ENCODE results near the gene ZBTB3. TPM values are rescaled to one million over a fixed set of nuclear protein-coding genes. Genes with fewer than 3 reads are reported as not detected.

Gene ZBTB3
- total and polyA plus RNA-seq, 2 experiments from 2014 or later, result 4.0 to 11.0 TPM

DNA sequence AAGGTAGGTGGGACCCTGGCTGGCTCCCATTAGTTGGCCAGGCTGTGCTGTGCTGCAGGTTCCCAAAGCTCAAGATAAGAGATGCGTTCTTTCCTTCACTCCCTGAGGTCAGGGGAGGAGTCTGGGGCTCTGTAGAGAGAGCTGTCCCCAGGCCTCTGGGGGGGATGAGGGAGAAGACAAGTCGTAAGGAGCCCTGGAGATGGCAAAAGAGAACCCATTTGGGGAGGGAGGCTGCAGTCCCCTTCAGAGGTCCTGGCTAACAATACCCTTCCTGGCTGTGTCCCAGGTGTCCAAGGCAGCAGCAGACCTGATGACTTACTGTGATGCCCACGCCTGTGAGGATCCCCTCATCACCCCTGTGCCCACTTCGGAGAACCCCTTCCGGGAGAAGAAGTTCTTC, 45.6 kb downstream of the ZBTB3 start:
- peak overlapping the region; percentile 96 for H3K27ac ChIP-seq
- H3K4me1 ChIP-seq (ENCODE audit: insufficient read depth), result peaks cover 50% of the 10 kb centered on the region
- no peaks in the 10 kb centered on the region for H3K36me3 ChIP-seq (replicated peaks; ENCODE audit: insufficient read depth, low read depth)
- no peaks in the 10 kb centered on the region for H3K27me3 ChIP-seq
- H3K9me3 ChIP-seq (ENCODE audit: low read depth), result no peaks in the 10 kb centered on the region
- WGBS (ENCODE audit: low lambda C conversion rate, missing lambda C conversion rate), result 68% methylated on average over 5 of the region's 5 CpGs
- H3K79me2 ChIP-seq, result peaks cover 25% of the 10 kb centered on the region
- peak overlapping the region; percentile 83 for H3K4me2 ChIP-seq
- H4K20me1 ChIP-seq (ENCODE audit: insufficient read depth, poor library complexity, severe bottlenecking), result no peaks in the 10 kb centered on the region
- no peak for DNase-seq (ENCODE audit: low spot score)
- H3K4me3 ChIP-seq, result peak overlapping the region; percentile 34
- H3K9me2 ChIP-seq (replicated peaks; ENCODE audit: insufficient read depth), result no peaks in the 10 kb centered on the region
- TF ChIP-seq, protein P1, sequence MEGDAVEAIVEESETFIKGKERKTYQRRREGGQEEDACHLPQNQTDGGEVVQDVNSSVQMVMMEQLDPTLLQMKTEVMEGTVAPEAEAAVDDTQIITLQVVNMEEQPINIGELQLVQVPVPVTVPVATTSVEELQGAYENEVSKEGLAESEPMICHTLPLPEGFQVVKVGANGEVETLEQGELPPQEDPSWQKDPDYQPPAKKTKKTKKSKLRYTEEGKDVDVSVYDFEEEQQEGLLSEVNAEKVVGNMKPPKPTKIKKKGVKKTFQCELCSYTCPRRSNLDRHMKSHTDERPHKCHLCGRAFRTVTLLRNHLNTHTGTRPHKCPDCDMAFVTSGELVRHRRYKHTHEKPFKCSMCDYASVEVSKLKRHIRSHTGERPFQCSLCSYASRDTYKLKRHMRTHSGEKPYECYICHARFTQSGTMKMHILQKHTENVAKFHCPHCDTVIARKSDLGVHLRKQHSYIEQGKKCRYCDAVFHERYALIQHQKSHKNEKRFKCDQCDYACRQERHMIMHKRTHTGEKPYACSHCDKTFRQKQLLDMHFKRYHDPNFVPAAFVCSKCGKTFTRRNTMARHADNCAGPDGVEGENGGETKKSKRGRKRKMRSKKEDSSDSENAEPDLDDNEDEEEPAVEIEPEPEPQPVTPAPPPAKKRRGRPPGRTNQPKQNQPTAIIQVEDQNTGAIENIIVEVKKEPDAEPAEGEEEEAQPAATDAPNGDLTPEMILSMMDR (IDR thresholded peaks at IDR 0.05; ENCODE audit: poor library complexity), result no peak
- no peak for TF ChIP-seq EZH2phosphoT487 (IDR thresholded peaks at IDR 0.05; ENCODE audit: low read depth, severe bottlenecking, unreplicated experiment)
- TF ChIP-seq EZH2 (IDR thresholded peaks at IDR 0.05; ENCODE audit: borderline replicate concordance), result no peak
- peak overlapping the region; percentile 67 for H2AFZ ChIP-seq

- H3K27ac ChIP-seq, result peak within 1 kb of the TSS; percentile 96
- H3K4me3 ChIP-seq, result peak within 1 kb of the TSS; percentile 12
- H3K9me3 ChIP-seq (ENCODE audit: low read depth), result no peaks in the 10 kb centered on the region
- 60% methylated on average over 10 of the region's 10 CpGs for WGBS (ENCODE audit: low lambda C conversion rate, missing lambda C conversion rate)
- H3K4me1 ChIP-seq (ENCODE audit: insufficient read depth), result peaks cover 42% of the 10 kb centered on the region
- H3K9me2 ChIP-seq (replicated peaks; ENCODE audit: insufficient read depth), result no peaks in the 10 kb centered on the region
- peaks cover 25% of the 10 kb centered on the region for H3K79me2 ChIP-seq
- H2AFZ ChIP-seq, result peak within 1 kb of the TSS; percentile 19
- H3K4me2 ChIP-seq, result peak within 1 kb of the TSS; percentile 85
- H3K36me3 ChIP-seq (replicated peaks; ENCODE audit: insufficient read depth, low read depth), result no peaks in the 10 kb centered on the region
- TF ChIP-seq EZH2phosphoT487 (IDR thresholded peaks at IDR 0.05; ENCODE audit: low read depth, severe bottlenecking, unreplicated experiment) (no peak), EZH2 (IDR thresholded peaks at IDR 0.05; ENCODE audit: borderline replicate concordance) (no peak)
- TF ChIP-seq, protein P1 (IDR thresholded peaks at IDR 0.05; ENCODE audit: poor library complexity), result no peak
- peak; percentile 31 for DNase-seq (ENCODE audit: low spot score)
- H4K20me1 ChIP-seq (ENCODE audit: insufficient read depth, poor library complexity, severe bottlenecking), result no peaks in the 10 kb centered on the region
- H3K27me3 ChIP-seq, result no peaks in the 10 kb centered on the region
These were observed 46.6 kb downstream of the ZBTB3 start, which contains the start of the genes BSCL2 and GNG3 for GRCh38 chr11:62707277-62707861. Gene BSCL2 (minus strand): TSS chr11:62707424. CDS start chr11:62707195, 229 bp downstream. Gene GNG3 (plus strand): TSS chr11:62707676. CDS start chr11:62708296, 620 bp downstream.

DNA sequence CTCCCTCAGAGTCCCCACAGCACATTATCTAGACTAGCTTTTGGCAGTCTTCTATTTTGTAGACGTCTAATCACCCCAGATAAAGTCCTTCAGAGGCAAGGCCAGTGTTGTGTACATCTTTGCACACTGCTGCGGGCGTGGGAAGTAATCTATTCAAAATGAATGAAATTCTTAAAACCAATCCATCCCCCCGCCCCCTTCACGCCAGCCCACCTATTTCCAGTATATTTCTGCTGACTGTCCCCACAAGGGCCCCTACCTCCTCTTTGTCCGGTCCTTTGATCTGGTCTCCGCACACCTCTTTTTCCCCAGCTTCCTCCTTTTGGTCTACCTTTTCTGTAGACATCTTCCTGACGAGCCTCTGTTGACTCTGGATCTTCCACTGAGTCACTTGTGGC, 47.1 kb downstream of the ZBTB3 start:
- Histone ChIP-seq H3K27me3 (no peaks in the 10 kb centered on the region), H3K79me2 (peaks cover 25% of the 10 kb centered on the region), H3K9me2 (replicated peaks; ENCODE audit: insufficient read depth) (no peaks in the 10 kb centered on the region), H2AFZ (no peak overlapping the region), H3K4me2 (peak overlapping the region; percentile 85), H4K20me1 (ENCODE audit: insufficient read depth, poor library complexity, severe bottlenecking) (no peaks in the 10 kb centered on the region), H3K4me1 (ENCODE audit: insufficient read depth) (peaks cover 37% of the 10 kb centered on the region), H3K4me3 (peak overlapping the region; percentile 12), H3K9me3 (ENCODE audit: low read depth) (no peaks in the 10 kb centered on the region), H3K36me3 (replicated peaks; ENCODE audit: insufficient read depth, low read depth) (no peaks in the 10 kb centered on the region), H3K27ac (peak overlapping the region; percentile 65)
- DNase-seq (ENCODE audit: low spot score), result no peak
- TF ChIP-seq, protein P1 (IDR thresholded peaks at IDR 0.05; ENCODE audit: poor library complexity), result no peak
- no peak for TF ChIP-seq EZH2phosphoT487 (IDR thresholded peaks at IDR 0.05; ENCODE audit: low read depth, severe bottlenecking, unreplicated experiment)
- TF ChIP-seq EZH2 (IDR thresholded peaks at IDR 0.05; ENCODE audit: borderline replicate concordance), result no peak
- WGBS (ENCODE audit: low lambda C conversion rate, missing lambda C conversion rate), result 55% methylated on average over 8 of the region's 8 CpGs

Data from hepatocyte (in vitro differentiated cells).